HG03097 (cell line): ENCODE measurements around the gene GAB2.
A peak's percentile ranks its signal among the peaks of the same experiment; 100 is the strongest.
"Not testable (repeated sequence)": the region's sequence is repeated elsewhere in the genome, so short reads cannot be mapped to it uniquely, and the experiment has no call there.

Experiments
- ATAC-seq: cut with Tn5 transposase; IDR thresholded peaks from one replicate; pipeline ENCODE4 v1.9.1; 2021; ENCODE audit not compliant: unreplicated experiment, low FRiP score

GAB2 gene

GRCh38 chr11:78228467-78228866 is 189.2 kb downstream of the GAB2 start:
- ATAC-seq = peak; percentile 48

- no peak for ATAC-seq
These were observed 189.7 kb downstream of the GAB2 start for GRCh38 chr11:78227921-78228320.

GRCh38 chr11:78226684-78227680 is 190.6 kb downstream of the GAB2 start:
- no peak for ATAC-seq

GRCh38 chr11:78224906-78225420 is 192.7 kb downstream of the GAB2 start:
- no peak for ATAC-seq

- ATAC-seq = no peak
These were observed 193.1 kb downstream of the GAB2 start for GRCh38 chr11:78224506-78224905.

GRCh38 chr11:78223320-78223954 is 194.2 kb downstream of the GAB2 start:
- ATAC-seq = peak; percentile 59

GRCh38 chr11:78222726-78223125 is 194.9 kb downstream of the GAB2 start:
- ATAC-seq = not testable (repeated sequence)

- ATAC-seq = no peak
These were observed 196.0 kb downstream of the GAB2 start for GRCh38 chr11:78221396-78222315.

- no peak for ATAC-seq
These were observed 197.1 kb downstream of the GAB2 start for GRCh38 chr11:78220218-78221157.

- ATAC-seq = no peak
These were observed 198.0 kb downstream of the GAB2 start for GRCh38 chr11:78219493-78220217.

GRCh38 chr11:78218707-78219492 is 198.7 kb downstream of the GAB2 start:
- ATAC-seq = no peak

- ATAC-seq = no peak
These were observed 199.7 kb downstream of the GAB2 start for GRCh38 chr11:78217650-78218541.

GRCh38 chr11:78216571-78217287 is 200.9 kb downstream of the GAB2 start:
- no peak for ATAC-seq

- no peak for ATAC-seq
These were observed 201.6 kb downstream of the GAB2 start for GRCh38 chr11:78216021-78216420.

GRCh38 chr11:78214331-78215194 is 203.1 kb downstream of the GAB2 start:
- no peak for ATAC-seq
